Measurements from ENCODE around the gene KRT6C. TPM values are rescaled to one million over a fixed set of nuclear protein-coding genes. Genes with fewer than 3 reads are reported as not detected.

The KRT6C gene
- polyA plus RNA-seq, 3 donors, result not detected

DNA sequence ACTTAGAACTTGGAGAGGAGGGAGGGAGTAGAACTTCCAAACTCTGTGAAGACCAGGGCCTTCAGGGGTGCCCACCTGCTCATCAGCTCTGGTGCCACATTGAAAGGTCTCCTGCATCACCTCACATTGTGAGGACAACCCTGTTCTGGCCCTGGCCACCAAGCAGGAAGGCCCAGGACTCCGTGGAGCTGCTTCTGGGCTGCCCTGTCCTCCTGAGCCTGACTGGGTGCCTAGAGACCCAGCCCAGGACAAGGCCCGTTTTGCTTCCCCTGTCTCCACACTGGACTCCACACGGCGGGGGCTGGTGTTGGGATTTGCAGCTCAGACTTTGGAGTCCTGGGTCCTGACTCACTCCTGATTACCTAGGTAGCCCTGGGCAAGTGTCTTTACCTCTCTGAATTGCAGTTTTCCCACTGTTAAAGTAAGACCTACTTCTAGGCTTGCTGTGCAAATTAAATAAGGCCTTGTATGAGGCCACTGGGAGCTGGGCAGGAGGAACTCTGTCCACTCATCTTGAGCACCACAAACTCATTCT lies 55.0 kb downstream of the KRT6C start:
- DNase-seq (ENCODE audit: extremely low read depth in 1 of 11, low read depth in 9 of 11, low spot score in 4 of 11), result no peak

Other genes with a start within 250 kb of the KRT6C start
- gene KRT7, start 240.6 kb downstream of the KRT6C start, polyA plus RNA-seq (ENCODE audit: insufficient read length in 3 of 3), result 10 to 100 TPM; 37.4 to 64.1 (median 42.0) TPM
- gene KRT86, start 199.2 kb downstream of the KRT6C start, polyA plus RNA-seq (ENCODE audit: insufficient read length in 3 of 3), result not detected
- not detected for gene KRT81, start 182.3 kb downstream of the KRT6C start, polyA plus RNA-seq (ENCODE audit: insufficient read length in 3 of 3)
- not detected for gene KRT83, start 152.4 kb downstream of the KRT6C start, polyA plus RNA-seq (ENCODE audit: insufficient read length in 3 of 3)
- not detected for gene KRT85, start 106.3 kb downstream of the KRT6C start, polyA plus RNA-seq (ENCODE audit: insufficient read length in 3 of 3)
- not detected for gene KRT84, start 88.2 kb downstream of the KRT6C start, polyA plus RNA-seq (ENCODE audit: insufficient read length in 3 of 3)
- not detected for gene KRT82, start 67.5 kb downstream of the KRT6C start, polyA plus RNA-seq (ENCODE audit: insufficient read length in 3 of 3)
- gene KRT75, start 39.4 kb downstream of the KRT6C start, polyA plus RNA-seq (ENCODE audit: insufficient read length in 3 of 3), result not detected
- gene KRT6B, start 21.7 kb downstream of the KRT6C start, polyA plus RNA-seq (ENCODE audit: insufficient read length in 3 of 3), result not detected
- not detected for gene KRT6A, start 19.5 kb upstream of the KRT6C start, polyA plus RNA-seq (ENCODE audit: insufficient read length in 3 of 3)
- gene KRT5, start 46.6 kb upstream of the KRT6C start, polyA plus RNA-seq (ENCODE audit: insufficient read length in 3 of 3), result under 1 TPM; 0.24 to 0.33 (median 0.27) TPM
- gene KRT71, start 79.3 kb upstream of the KRT6C start, polyA plus RNA-seq (ENCODE audit: insufficient read length in 3 of 3), result not detected
- not detected for gene KRT74, start 100.0 kb upstream of the KRT6C start, polyA plus RNA-seq (ENCODE audit: insufficient read length in 3 of 3)
- gene KRT72, start 127.7 kb upstream of the KRT6C start, polyA plus RNA-seq (ENCODE audit: insufficient read length in 3 of 3), result under 1 TPM in 1 of 3 donors, not detected in 2; 0.12 TPM
- under 1 TPM in 1 of 3 donors, not detected in 2; 0.04 TPM for gene KRT73, start 144.8 kb upstream of the KRT6C start, polyA plus RNA-seq (ENCODE audit: insufficient read length in 3 of 3)
- gene KRT2, start 178.4 kb upstream of the KRT6C start, polyA plus RNA-seq (ENCODE audit: insufficient read length in 3 of 3), result not detected
- under 1 TPM; 0.06 to 0.26 (median 0.11) TPM for gene KRT1, start 206.6 kb upstream of the KRT6C start, polyA plus RNA-seq (ENCODE audit: insufficient read length in 3 of 3)
- gene KRT77, start 229.7 kb upstream of the KRT6C start, polyA plus RNA-seq (ENCODE audit: insufficient read length in 3 of 3), result not detected